ENCODE results near the gene DUS2.

Gene DUS2

DNA sequence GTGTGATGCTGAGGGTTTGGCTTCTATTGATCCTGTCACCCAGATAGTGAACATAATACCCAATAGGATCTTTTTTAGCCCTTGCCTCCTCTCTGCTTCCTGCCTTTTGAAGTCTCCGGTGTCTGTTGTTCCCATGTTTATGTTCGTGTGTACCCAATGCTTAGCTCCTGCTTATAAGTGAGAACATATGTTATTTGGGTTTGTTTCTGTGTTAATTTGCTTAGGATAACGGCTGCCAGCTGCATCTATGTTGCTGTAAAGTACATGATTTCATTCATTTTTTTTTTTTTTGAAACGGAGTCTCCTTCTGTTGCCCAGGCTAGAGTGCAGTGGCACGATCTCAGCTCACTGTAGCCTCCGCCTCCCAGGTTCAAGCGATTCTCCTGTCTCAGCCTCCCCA is 23.0 kb downstream of the DUS2 start:
- no peak for DNase-seq (ENCODE audit: low read depth in 2 of 2)

DNA sequence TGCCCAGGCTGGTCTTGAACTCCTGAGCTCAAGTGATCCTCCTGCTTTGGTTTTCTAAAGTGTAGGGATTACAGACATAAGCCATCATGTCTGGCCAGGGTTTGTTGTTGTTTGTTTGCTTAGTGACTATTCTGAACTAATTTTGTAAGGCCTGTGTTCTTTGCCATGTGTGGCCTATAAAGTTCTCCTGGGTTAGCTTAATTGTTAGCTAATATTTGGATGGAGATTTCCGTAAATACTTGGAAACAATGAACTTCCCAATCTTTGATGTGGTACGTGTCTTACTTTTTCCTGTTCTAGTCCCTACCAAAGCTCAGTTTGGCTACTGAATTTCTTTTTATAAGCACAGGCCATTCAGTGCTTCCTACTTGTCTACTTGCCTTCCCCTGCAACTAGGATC is 24.9 kb downstream of the DUS2 start:
- no peak for DNase-seq (ENCODE audit: low read depth in 2 of 2)

DNA sequence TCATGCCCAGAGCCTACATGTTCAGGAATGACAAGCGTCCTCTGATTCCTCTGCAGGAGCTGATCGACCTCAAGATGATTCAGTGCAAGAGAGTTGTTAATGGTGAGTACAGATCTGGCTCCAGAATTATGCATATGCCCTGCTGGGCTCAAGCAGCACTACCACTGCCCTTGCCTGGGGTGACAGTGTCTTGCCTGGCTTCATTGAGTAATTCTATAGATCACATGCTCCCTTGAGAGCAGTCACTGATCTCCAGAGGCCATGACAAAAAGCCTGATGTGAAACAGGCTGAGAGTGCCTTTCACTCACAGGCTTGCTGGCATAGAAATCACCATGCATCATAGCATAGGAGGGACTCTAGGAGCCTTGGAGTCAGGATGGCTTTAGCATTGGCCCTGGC is 26.4 kb downstream of the DUS2 start:
- DNase-seq (ENCODE audit: low read depth in 2 of 2): no peak

DNA sequence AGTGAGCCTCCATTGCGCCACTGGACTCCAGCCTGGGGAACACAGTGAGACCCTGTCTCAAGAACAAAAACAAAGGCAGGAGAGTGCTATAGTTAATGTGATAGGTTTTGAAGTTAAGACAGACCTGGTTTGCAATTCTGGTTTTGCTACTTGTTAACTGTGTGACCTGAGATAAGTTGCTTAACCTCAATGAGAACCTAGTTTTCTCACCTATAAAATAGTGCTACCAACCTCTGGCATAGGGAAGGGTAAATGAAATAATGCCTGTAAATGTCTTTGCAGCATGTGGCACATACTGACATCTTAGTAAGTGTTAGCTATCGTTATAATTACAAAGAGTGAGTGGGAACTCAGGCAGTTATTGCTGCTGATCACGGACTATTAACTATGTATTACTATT is 32.3 kb downstream of the DUS2 start:
- DNase-seq (ENCODE audit: low read depth in 2 of 2): no peak

DNA sequence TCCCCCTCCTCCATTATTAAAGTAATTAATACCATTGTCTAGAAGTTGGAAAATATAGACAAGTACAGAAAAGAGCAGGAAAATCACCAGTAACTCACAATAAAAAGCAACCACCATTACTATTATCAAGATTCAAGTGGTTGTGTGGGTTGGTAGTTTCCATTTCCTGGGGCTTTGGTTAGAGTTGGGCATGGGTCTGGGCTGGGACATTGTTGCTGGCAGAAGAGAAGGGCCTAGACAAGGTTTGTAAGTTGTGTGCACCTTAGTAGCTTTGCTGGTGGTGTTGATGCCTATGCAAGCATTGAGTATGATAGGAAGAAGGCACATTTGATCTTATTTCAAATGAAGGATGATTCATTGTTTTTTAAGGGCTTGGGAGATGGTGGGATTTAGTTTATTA is 36.7 kb downstream of the DUS2 start:
- DNase-seq (ENCODE audit: low read depth in 2 of 2): no peak

DNA sequence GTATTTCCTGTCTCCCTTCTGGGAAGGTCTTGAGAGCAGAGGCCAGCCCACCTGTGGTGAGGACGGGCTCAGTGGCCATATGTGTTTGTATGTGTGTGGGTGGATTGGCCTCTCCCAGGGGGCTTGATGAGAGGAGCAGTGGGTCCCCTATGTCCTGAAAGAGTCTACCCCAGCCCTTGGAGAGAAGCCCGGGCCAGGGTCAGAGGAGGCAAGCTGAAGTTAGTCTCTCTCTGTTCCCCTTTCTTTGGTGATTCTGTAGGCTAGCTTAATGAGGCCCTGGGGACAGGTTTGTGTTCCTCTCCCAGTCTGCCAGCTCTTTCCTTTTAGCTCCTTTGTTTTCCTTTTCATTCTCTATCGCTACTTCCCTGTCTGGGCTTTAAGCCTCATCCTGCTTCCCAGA is 38.3 kb downstream of the DUS2 start:
- no peak for DNase-seq (ENCODE audit: low read depth in 2 of 2)

DNA sequence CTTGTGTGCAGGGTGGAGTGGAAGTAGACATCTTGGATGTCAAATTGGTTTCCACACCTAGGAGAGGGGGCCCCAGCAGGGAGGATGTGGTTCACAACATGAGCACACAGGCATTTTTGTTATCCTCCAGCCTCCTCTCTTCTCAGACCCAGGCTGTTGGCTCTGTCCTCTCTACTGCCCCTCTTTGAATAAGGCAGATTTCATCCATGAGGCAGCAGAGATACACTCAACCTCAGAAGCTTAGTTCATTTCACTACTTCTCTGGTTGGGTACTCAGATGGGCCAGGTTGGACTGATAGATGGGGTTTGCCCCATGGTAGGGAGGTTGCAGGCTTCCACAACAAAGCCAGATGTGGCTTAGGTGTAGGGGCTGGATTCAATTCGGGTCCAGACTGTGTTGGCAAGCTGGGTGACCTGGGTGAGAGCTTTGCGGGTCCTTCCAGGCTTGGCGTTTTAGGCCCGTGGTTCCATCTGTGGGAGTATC is 39.9 kb downstream of the DUS2 start:
- no peak for DNase-seq (ENCODE audit: low read depth in 2 of 2)

DNA sequence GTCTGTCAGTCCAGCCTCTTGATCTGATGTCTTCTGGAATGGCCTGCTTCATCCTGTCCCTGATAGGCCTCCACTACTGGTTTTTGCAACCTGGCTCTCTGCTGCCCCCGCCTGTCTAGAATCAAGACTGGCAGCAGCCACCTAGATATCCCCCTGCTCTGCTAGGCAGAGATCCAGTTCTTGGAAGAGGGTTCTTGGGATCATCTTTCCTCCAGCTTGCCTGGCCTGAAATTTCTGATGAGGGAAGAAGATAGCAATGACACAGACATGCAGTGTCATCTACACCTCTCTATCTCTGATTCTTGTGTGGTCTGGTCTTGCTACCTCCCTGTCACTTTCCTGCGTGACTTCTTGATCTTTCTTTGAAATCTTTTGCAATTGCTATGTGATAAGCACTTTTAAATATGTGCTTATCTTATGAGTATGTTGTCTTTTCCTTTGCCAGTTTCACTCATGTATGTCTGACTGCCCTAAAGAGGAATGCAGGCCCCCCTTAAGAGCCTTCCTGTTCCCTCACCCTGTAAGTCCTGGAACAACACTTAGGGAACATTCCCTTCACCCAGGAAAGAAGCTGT is 41.8 kb downstream of the DUS2 start:
- DNase-seq (ENCODE audit: low read depth in 2 of 2): peak in 1 of 2 experiments; percentile 61

DNA sequence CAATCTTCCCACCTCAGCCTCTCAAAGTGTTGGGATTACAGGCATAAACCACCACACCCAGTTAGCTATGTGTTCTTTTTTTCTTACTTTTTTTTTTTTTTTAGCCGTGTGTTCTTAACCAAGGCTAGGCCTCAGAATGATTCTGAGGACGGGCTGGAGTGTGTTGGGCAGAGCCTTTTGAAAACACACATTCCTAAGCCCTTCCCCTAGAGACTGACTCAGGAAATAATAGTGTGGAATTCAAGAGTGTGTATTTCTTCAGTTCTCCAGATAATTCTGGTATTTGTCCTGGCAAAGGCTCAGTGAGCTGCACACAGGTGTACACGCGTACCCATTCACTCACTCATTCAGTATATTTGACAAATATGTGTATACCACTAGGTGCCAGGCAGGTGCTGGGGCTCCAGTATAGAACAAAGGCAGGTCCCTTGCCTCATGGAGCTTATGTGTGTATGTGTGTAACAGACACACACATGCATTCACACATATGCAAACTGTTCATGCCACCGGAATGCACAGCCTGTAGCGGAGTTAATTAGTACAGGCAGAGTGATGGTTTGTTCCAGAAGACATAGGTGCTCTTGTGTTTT is 42.7 kb downstream of the DUS2 start:
- DNase-seq (ENCODE audit: low read depth in 2 of 2): no peak

DNA sequence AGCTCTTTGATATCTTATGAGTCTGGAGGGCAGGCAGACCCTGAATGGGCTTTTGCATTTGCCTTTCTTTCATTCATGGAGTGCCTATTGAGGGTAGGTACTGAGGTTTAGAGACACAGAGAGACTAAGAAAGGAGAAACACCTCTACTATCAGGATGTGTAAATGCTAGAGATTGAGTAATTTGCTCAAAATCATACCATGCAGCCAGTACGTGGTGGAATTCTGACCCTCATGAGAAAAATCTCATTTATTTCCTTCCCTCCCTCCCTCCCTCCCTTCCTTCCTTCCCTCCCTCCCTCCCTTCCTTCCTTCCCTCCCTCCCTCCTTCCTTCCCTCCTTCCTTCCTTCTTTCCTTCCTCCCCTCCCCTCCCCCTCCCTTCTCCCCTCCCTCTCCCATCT is 43.7 kb downstream of the DUS2 start:
- DNase-seq (ENCODE audit: low read depth in 2 of 2): no peak

DNA sequence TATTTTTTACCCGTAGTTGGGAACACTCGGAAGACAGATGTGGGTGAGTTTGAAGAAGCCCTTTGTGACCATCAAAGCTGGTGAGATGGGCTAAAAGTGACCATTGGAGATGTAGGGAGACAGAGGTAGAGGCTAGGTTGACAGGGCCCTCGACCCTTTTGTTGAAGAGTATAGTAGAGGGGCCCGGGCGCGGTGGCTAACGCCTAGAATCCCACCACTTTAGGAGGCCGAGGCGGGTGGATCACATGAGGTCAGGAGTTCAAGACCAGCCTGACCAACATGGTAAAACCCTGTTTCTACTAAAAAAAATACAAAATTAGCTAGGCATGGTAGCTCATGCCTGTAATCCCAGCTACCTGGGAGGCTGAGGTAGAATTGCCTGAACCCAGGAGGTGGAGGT is 45.8 kb downstream of the DUS2 start:
- no peak for DNase-seq (ENCODE audit: low read depth in 2 of 2)

DNA sequence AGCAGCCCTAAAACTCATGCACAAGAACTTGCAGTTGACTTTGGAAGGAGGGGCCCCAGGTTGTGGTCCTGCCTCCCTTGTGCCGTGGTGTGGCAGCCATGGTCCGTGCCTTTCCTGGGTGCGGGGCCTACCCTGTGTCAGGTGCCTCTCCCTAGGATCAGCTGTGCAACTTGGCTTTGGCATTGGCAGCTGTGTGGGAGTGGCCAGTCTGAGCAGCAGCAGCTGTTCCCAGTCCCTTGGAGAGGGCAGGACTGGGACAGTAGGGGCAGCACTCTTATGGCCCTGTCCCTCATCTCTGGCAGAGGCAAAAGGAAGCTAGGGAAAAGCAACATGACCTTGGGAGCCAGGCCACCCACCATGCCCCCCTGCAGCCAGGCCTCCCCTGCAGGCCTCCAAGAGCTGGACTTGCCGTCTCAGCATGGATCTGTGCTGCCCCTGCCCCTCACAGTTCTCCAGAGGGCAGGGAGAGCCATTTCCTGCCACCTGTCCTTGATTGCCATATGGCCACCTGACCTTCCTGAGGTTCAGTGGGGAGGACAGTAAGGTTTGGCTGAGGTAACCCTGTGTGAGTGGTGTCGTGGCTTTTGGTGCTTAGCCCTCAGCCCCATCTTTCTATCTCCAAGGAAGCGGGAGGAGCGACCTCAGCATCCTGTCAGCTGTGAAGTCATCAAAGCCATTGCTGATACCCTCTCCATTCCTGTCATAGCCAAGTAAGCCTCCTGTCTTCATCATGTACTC is 46.6 kb downstream of the DUS2 start:
- DNase-seq (ENCODE audit: low read depth in 2 of 2): no peak

DNA sequence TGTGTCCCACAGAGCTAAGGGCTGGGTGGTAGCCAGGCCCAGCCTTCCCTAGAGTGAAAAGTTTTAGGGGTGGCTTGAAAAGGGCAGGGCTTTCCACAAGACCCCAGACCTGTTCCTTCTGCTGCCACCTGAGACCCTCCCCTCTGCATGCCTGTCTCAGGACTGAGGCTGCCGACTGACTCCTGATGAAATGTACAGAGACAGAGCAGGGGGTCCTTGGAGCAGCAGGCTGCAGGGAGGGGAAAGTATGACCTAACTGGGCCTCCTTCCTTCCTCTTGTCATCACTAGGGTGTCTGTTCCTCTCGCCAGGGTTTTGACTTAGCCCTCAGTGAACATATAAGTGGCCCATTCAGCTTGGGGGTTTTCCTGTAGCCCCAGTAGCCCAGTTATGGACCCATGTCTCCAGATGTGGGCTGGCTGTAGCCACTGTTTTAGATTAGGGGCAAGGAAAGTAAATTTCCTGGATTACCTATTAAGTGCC is 47.2 kb downstream of the DUS2 start:
- no peak for DNase-seq (ENCODE audit: low read depth in 2 of 2)

DNA sequence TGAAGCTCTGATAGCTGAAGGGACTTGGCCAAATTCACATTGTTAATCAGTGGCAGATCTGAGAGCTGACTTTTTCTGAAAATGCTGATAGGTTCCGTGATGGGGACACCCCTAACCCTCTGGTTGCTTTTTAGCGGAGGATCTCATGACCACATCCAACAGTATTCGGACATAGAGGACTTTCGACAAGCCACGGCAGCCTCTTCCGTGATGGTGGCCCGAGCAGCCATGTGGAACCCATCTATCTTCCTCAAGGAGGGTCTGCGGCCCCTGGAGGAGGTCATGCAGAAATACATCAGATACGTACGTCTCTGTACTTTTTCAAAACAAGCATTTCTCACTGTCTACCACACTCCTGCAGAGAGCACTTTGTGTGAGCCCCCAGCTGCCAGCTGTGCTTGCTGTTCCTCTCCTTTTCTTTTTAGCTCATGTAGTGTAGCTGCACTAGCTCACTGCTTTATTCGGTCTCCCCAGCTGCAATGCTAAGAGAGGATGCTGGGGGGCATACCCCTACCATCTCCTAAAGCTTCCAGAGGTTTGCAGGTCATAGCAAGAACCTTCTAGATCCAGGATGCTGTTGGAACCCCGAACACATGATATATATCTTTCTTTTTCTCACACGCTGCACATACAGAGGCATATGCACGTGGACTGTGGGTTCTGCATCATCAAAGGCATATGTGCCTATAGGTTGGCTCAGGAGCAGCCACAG is 47.9 kb downstream of the DUS2 start:
- no peak for DNase-seq (ENCODE audit: low read depth in 2 of 2)

DNA sequence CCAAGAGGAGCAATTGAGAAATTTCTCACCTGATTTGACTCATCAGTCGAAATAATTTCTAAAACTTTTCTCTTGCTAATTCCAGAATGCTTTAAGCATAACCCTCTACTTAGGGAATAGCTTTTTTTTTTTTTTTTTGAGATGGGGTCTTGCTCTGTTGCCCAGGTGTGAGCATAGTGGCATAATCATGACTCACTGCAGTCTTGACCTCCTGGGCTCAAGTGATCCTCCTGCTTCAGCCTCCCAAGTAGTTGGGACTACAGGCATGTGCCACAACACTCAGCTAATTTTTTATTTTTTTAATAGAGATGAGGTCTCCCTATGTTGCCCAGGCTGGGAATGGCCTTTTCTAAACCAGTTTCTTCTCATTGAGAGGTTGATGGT is 48.4 kb downstream of the DUS2 start:
- no peak for DNase-seq (ENCODE audit: low read depth in 2 of 2)

DNA sequence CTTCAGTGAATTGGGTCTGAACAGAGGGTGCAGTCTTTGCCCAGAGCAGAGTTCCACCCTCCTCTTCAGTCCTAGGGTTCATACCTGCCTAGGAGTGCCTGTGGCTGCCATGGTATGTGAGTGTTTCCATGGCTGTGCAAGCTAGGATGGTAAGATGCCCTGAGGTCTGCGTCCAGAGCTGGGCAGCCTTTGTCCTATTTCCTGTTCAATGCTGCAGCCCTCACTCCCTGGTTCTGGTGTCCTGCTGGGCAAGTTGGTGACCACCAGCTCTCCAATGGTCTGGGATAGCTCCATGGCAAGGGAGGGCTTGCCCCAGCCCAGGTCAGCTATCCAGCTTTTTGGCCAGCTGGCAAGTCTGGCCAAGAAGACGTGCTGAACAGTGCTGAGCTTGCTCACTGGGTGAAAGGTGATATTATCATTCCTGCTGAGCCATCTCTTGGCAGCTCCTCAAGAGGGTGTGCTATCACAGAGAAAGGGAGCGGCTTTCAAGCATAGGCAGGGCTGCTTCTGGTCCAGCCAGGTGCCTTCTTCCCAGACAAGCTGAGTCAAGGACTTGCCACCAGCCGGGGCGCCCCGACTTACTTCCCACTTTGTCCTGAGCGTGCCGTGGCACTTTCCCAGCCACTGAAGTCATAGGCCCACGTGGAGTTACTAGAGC is 49.1 kb downstream of the DUS2 start:
- no peak for DNase-seq (ENCODE audit: low read depth in 2 of 2)

DNA sequence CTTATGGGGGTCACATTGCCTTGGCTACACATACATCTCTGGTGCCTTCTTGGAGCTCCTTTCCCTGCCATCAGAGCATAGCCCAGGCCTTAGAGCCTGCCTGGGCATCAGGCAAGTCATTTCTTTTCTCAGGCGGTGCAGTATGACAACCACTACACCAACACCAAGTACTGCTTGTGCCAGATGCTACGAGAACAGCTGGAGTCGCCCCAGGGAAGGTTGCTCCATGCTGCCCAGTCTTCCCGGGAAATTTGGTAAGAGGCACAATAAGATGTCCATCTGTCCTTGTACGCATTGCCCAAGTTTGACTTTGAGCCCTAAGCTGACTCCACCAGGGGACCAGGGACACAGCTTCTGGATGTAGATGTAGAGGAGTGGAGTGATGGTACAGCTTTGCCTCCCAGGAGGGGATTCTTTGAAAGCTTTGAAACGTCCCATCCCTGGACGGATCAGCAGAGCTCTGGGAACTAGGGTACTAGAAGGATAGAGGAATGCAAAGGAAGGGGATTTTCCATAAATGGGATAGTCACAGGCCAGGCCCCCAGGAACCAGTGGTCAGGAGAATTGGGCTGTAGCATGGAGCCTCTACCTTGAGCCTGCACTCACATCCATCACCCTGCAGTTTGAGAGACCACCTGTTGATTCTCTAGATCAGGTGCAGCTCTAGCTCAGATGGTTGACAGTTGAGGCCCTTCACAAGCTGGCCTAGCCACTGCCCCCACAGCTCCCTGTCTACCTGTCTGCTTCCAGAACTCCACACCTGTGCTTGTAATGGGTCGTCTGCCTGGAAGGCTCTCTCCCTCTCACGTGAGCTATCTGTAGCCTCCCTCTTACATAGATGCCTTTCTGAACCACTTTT is 51.0 kb downstream of the DUS2 start:
- no peak for DNase-seq (ENCODE audit: low read depth in 2 of 2)

DNA sequence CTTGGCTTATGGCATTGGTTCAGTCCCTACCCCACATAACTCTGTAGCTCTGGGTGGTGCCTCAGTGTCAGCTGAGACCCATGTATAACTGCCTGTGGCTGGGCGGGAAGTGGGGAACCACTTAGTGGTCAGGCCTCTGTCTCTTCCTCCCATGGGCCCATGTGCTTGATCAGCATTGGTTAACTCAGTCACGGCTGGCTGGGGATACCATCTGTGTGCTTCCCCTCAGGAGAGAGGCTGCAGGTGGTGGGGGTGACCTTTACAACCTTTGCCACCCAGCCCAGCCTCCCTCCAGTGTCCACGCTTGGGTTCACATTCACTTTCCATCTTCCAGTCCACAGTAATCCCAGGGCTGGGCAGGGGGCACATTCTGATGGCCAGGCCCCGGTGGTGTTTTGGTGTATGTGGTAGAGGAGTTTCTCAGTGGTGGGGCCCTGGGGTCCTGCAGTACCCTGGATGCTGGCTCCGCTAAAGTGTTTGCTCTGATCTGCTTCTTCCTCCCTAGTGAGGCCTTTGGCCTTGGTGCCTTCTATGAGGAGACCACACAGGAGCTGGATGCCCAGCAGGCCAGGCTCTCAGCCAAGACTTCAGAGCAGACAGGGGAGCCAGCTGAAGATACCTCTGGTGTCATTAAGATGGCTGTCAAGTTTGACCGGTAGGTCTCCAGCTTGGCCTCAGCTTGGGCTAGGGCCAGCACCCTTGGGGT is 51.9 kb downstream of the DUS2 start:
- DNase-seq (ENCODE audit: low read depth in 2 of 2): no peak

DNA sequence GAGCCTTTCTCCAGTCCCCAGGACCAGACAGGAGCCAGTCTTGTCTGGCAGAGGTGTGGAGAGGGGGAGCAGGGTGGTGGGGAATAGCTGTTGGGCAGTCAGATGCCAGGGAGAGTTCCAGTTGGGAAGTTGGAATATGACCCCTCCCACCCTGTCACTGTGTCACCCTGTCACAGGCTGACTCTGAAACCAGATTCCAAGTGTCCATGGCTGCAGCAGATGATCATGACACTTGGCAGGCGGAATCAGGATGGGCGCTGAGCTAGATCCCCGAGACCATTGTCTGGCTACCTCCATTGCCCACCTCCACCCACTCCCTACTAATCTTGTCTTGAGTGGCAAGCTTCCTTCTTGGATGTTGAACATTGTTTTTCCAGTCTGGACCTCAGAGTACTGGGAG is 52.9 kb downstream of the DUS2 start:
- no peak for DNase-seq (ENCODE audit: low read depth in 2 of 2)

DNA sequence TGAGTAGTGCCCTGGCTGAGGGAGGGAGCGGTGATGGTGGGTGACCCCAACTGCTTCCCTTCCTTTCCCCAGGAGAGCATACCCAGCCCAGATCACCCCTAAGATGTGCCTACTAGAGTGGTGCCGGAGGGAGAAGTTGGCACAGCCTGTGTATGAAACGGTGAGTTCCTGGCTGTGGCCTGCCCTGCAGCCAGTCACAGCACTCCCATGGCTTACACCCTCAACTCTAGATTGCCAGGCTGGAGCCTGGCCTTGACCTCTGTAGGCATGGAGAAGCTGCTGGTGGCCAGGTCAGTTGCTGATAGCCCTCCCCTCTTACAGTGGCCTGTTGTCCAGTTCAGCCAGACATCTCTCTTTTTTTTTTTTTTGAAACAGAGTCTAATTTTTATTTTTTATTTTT is 53.5 kb downstream of the DUS2 start:
- DNase-seq (ENCODE audit: low read depth in 2 of 2): no peak

All from stimulated activated CD4-positive, alpha-beta T cell treated with anti-CD3 and anti-CD28 coated beads, Interleukin-12 subunit alpha, Interleukin-12 subunit beta, amount 100 ng/mL, for 24 hours (primary cell).